ENCODE measurements around the gene CCL15.

- no peak for TF ChIP-seq CTCF (IDR thresholded peaks at IDR 0.05)
- TF ChIP-seq POLR2A (IDR thresholded peaks at IDR 0.05) = no peak
These were observed 32.8 kb upstream of the CCL15 start for GRCh38 chr17:36034127-36034526.

Data from body of pancreas (tissue), 4 donors.